ENCODE measurements around the gene NAGLU. TPM values are rescaled to one million over a fixed set of nuclear protein-coding genes. Genes with fewer than 3 reads are reported as not detected.

NAGLU gene
- total and polyA plus RNA-seq, 10 of the 15 experiments (the other 5 are each of a cell fraction or from before 2014, with no cell fraction given) = 0.23 to 27.5 (median 8.9) TPM

DNA sequence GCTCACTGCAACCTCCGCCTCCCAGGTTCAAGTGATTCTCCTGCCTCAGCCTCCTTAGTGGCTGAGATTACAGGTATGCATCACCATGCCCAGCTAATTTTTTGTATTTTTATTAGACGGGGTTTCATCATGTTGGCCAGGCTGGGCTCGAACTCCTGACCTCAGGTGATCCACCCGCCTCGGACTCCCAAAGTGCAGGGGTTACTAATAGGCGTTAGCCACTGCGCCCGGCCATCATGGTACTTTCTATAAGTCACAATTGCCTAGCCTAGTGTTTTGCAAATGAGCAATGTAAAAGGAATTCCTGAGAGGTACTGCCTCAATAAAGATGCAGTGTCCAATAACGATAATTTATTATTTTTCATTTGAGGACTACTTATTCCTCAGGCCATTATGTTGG, 55.4 kb downstream of the NAGLU start:
- Histone ChIP-seq H3K9ac (ENCODE audit: control insufficient read depth, insufficient read depth, low read length) (no peak overlapping the region), H4K20me1 (ENCODE audit: control insufficient read depth, insufficient read depth) (no peaks in the 10 kb centered on the region; the same call in 1 of the 2 replicates), H3K4me3 (no peak overlapping the region), H3K27me3 (replicated peaks in 1 of 2; ENCODE audit: control insufficient read depth in 2 of 2, insufficient read depth in 2 of 2, low read length in 1 of 2) (no peaks in the 10 kb centered on the region), H3K4me2 (ENCODE audit: control insufficient read depth, insufficient read depth) (no peak overlapping the region), H3K27ac (ENCODE audit: control insufficient read depth, insufficient read depth) (no peak overlapping the region), H3K9me3 (replicated peaks; ENCODE audit: control insufficient read depth, insufficient read depth, low read length) (no peaks in the 10 kb centered on the region), H3K36me3 (ENCODE audit: control insufficient read depth in 2 of 2, insufficient read depth in 2 of 2, low read length in 1 of 2) (peaks cover 0 to 27% of the 10 kb centered on the region in 2 experiments; a peak in 3 of 4 replicates), H3K79me2 (ENCODE audit: control insufficient read depth, insufficient read depth, low read length) (peaks cover 1% of the 10 kb centered on the region; the same call in 1 of the 2 replicates), H3K4me1 (ENCODE audit: control insufficient read depth, insufficient read depth, low read length) (peaks cover 17% of the 10 kb centered on the region), H2AFZ (ENCODE audit: control insufficient read depth, low read depth, low read length) (no peak overlapping the region)
- intact Hi-C loops (cut with micrococcal nuclease; ENCODE audit: unreplicated experiment) (no loop called here), in situ Hi-C loops (cut with MboI) (no loop called here)
- CTCF ChIA-PET = interaction anchor here (0.8 to 1.6 kb wide), 5 partner anchors 10 to 172 kb away, joined by 3 to 8 read pairs (median 3); partner anchors contain the start of gene PSMC3IP
- POLR2A ChIA-PET = no interaction called here
- RAD21 ChIA-PET (ENCODE audit: unreplicated experiment) = interaction anchor here (0.6 kb wide), 1 partner anchor 14 kb away, joined by 4 read pairs; no protein-coding TSS in a partner anchor
- SMC1A ChIA-PET (ENCODE audit: uncharacterized antibody, unreplicated experiment) = interaction anchor here (0.5 to 1.3 kb wide), 4 partner anchors 8 to 347 kb away, joined by 3 to 4 read pairs (median 3); no protein-coding TSS in a partner anchor
- TF ChIP-seq E2F4 (IDR thresholded peaks at IDR 0.05; ENCODE audit: low read depth, low read length) (no peak), TCF7 (IDR thresholded peaks at IDR 0.05; ENCODE audit: borderline replicate concordance) (no peak), LARP7 (IDR thresholded peaks at IDR 0.05) (no peak), MLLT1 (IDR thresholded peaks at IDR 0.05) (no peak), POLR2AphosphoS5 (IDR thresholded peaks at IDR 0.05; ENCODE audit: low read length) (no peak)
- WGBS (ENCODE audit: insufficient coverage, insufficient replicate concordance, low lambda C conversion rate, missing lambda C conversion rate) = 95% methylated on average over 9 of the region's 9 CpGs
- ATAC-seq = no peak
- BruUV-seq (replicated peaks) = no TSS peak
- no peak for DNase-seq (ENCODE audit: low read depth, low spot score)
- FAIRE-seq = no peak

Small RNA genes within 50 kb of the gene (microRNA-seq; reads per million reads assigned to microRNA genes)
- 14.7 reads per million, percentile 49 among the genes with 10 or more reads in this experiment for gene MIR5010
- gene MIR548AT = 1.7 reads per million

Small RNA genes within 50 kb of the gene (small RNA-seq; reads per million reads assigned to genes)
- 1.0 reads per million, percentile 33 among the genes with 10 or more reads in this experiment for gene MIR548AT

Other genes starting within 250 kb of the NAGLU start
Only the 7 nearest of the 18 such genes appear.
- gene ATP6V0A1, start 77.4 kb upstream of the NAGLU start, total RNA-seq (2014; rRNA removed) = 26.2 and 32.9 TPM in 2 replicates
- gene ATP6V0A1, start 77.4 kb upstream of the NAGLU start, total RNA-seq (2014; rRNA removed; fragmentation: Illumina TruSeq; extraction: Trizol) = 21.8 and 23.4 TPM in 2 replicates
- 42.6 and 50.3 TPM in 2 replicates for gene ATP6V0A1, start 77.4 kb upstream of the NAGLU start, total RNA-seq (2021)
- gene ATP6V0A1, start 77.4 kb upstream of the NAGLU start, polyA plus RNA-seq (2011; rRNA removed) = 56.1 and 76.6 TPM in 2 replicates
- gene ATP6V0A1, start 77.4 kb upstream of the NAGLU start, polyA plus RNA-seq (2014; fragmentation: Illumina TruSeq; extraction: Trizol) = 43.1 and 63.1 TPM in 2 replicates
- 1 to 10 TPM; 3.0 to 6.4 TPM for gene ATP6V0A1, start 77.4 kb upstream of the NAGLU start, polyA plus RNA-seq (2014; fragmentation: Nextera tagmentation; extraction: Ambion mirVana)
- 35.0 and 38.5 TPM in 2 replicates for gene ATP6V0A1, start 77.4 kb upstream of the NAGLU start, polyA plus RNA-seq (2014; rRNA removed)
- gene ATP6V0A1, start 77.4 kb upstream of the NAGLU start, polyA plus RNA-seq (2016; fragmentation: Nextera tagmentation; extraction: Ambion mirVana) = 10 to 100 TPM; 28.3 to 33.4 TPM
- gene HSD17B1, start 16.7 kb downstream of the NAGLU start, total RNA-seq (2014; rRNA removed) = 0.44 and 1.1 TPM in 2 replicates
- 0.14 and 0.36 TPM in 2 replicates for gene HSD17B1, start 16.7 kb downstream of the NAGLU start, total RNA-seq (2014; rRNA removed; fragmentation: Illumina TruSeq; extraction: Trizol)
- 0.61 and 0.67 TPM in 2 replicates for gene HSD17B1, start 16.7 kb downstream of the NAGLU start, total RNA-seq (2021)
- gene HSD17B1, start 16.7 kb downstream of the NAGLU start, polyA plus RNA-seq (2011; rRNA removed) = 0.19 and 0.29 TPM in 2 replicates
- 0.06 and 0.15 TPM in 2 replicates for gene HSD17B1, start 16.7 kb downstream of the NAGLU start, polyA plus RNA-seq (2014; fragmentation: Illumina TruSeq; extraction: Trizol)
- gene HSD17B1, start 16.7 kb downstream of the NAGLU start, polyA plus RNA-seq (2014; fragmentation: Nextera tagmentation; extraction: Ambion mirVana) = under 1 TPM; 0.21 to 0.26 TPM
- gene HSD17B1, start 16.7 kb downstream of the NAGLU start, polyA plus RNA-seq (2014; rRNA removed) = 0.22 and 0.47 TPM in 2 replicates
- gene HSD17B1, start 16.7 kb downstream of the NAGLU start, polyA plus RNA-seq (2016; fragmentation: Nextera tagmentation; extraction: Ambion mirVana) = 1 to 10 TPM in 1 of 2 experiments, under 1 TPM in 1; 0.73 to 1.1 TPM
- gene COASY, start 25.9 kb downstream of the NAGLU start, total RNA-seq (2014; rRNA removed) = 27.8 and 31.3 TPM in 2 replicates
- 18.6 TPM in 2 replicates for gene COASY, start 25.9 kb downstream of the NAGLU start, total RNA-seq (2014; rRNA removed; fragmentation: Illumina TruSeq; extraction: Trizol)
- gene COASY, start 25.9 kb downstream of the NAGLU start, total RNA-seq (2021) = 81.9 and 88.5 TPM in 2 replicates
- gene COASY, start 25.9 kb downstream of the NAGLU start, polyA plus RNA-seq (2011; rRNA removed) = 19.9 and 33.1 TPM in 2 replicates
- gene COASY, start 25.9 kb downstream of the NAGLU start, polyA plus RNA-seq (2014; fragmentation: Illumina TruSeq; extraction: Trizol) = 28.0 and 38.1 TPM in 2 replicates
- gene COASY, start 25.9 kb downstream of the NAGLU start, polyA plus RNA-seq (2014; fragmentation: Nextera tagmentation; extraction: Ambion mirVana) = 10 to 100 TPM; 39.8 to 46.6 TPM
- 52.5 and 57.8 TPM in 2 replicates for gene COASY, start 25.9 kb downstream of the NAGLU start, polyA plus RNA-seq (2014; rRNA removed)
- 10 to 100 TPM; 88.1 to 93.9 TPM for gene COASY, start 25.9 kb downstream of the NAGLU start, polyA plus RNA-seq (2016; fragmentation: Nextera tagmentation; extraction: Ambion mirVana)
- 37.1 and 39.5 TPM in 2 replicates for gene MLX, start 30.9 kb downstream of the NAGLU start, total RNA-seq (2014; rRNA removed)
- 34.1 and 34.4 TPM in 2 replicates for gene MLX, start 30.9 kb downstream of the NAGLU start, total RNA-seq (2014; rRNA removed; fragmentation: Illumina TruSeq; extraction: Trizol)
- 38.3 and 41.5 TPM in 2 replicates for gene MLX, start 30.9 kb downstream of the NAGLU start, total RNA-seq (2021)
- gene MLX, start 30.9 kb downstream of the NAGLU start, polyA plus RNA-seq (2011; rRNA removed) = 41.2 and 48.9 TPM in 2 replicates
- 59.2 and 61.1 TPM in 2 replicates for gene MLX, start 30.9 kb downstream of the NAGLU start, polyA plus RNA-seq (2014; fragmentation: Illumina TruSeq; extraction: Trizol)
- gene MLX, start 30.9 kb downstream of the NAGLU start, polyA plus RNA-seq (2014; fragmentation: Nextera tagmentation; extraction: Ambion mirVana) = 10 to 100 TPM; 38.3 to 49.1 TPM
- 65.0 and 66.1 TPM in 2 replicates for gene MLX, start 30.9 kb downstream of the NAGLU start, polyA plus RNA-seq (2014; rRNA removed)
- 10 to 100 TPM; 40.6 to 47.4 TPM for gene MLX, start 30.9 kb downstream of the NAGLU start, polyA plus RNA-seq (2016; fragmentation: Nextera tagmentation; extraction: Ambion mirVana)
- gene PSMC3IP, start 41.5 kb downstream of the NAGLU start, total RNA-seq (2014; rRNA removed) = 17.4 and 18.7 TPM in 2 replicates
- 12.0 and 12.1 TPM in 2 replicates for gene PSMC3IP, start 41.5 kb downstream of the NAGLU start, total RNA-seq (2014; rRNA removed; fragmentation: Illumina TruSeq; extraction: Trizol)
- gene PSMC3IP, start 41.5 kb downstream of the NAGLU start, total RNA-seq (2021) = 14.7 and 18.0 TPM in 2 replicates
- 13.5 and 15.0 TPM in 2 replicates for gene PSMC3IP, start 41.5 kb downstream of the NAGLU start, polyA plus RNA-seq (2011; rRNA removed)
- 25.9 and 28.5 TPM in 2 replicates for gene PSMC3IP, start 41.5 kb downstream of the NAGLU start, polyA plus RNA-seq (2014; fragmentation: Illumina TruSeq; extraction: Trizol)
- 1 to 10 TPM; 6.8 to 7.1 TPM for gene PSMC3IP, start 41.5 kb downstream of the NAGLU start, polyA plus RNA-seq (2014; fragmentation: Nextera tagmentation; extraction: Ambion mirVana)
- 24.8 and 26.8 TPM in 2 replicates for gene PSMC3IP, start 41.5 kb downstream of the NAGLU start, polyA plus RNA-seq (2014; rRNA removed)
- 10 to 100 TPM; 33.1 to 34.5 TPM for gene PSMC3IP, start 41.5 kb downstream of the NAGLU start, polyA plus RNA-seq (2016; fragmentation: Nextera tagmentation; extraction: Ambion mirVana)
- gene RETREG3, start 73.1 kb downstream of the NAGLU start, total RNA-seq (2014; rRNA removed) = 38.9 and 42.8 TPM in 2 replicates
- 28.7 and 28.9 TPM in 2 replicates for gene RETREG3, start 73.1 kb downstream of the NAGLU start, total RNA-seq (2014; rRNA removed; fragmentation: Illumina TruSeq; extraction: Trizol)
- gene RETREG3, start 73.1 kb downstream of the NAGLU start, total RNA-seq (2021) = 47.6 and 50.3 TPM in 2 replicates
- gene RETREG3, start 73.1 kb downstream of the NAGLU start, polyA plus RNA-seq (2011; rRNA removed) = 34.9 and 50.6 TPM in 2 replicates
- gene RETREG3, start 73.1 kb downstream of the NAGLU start, polyA plus RNA-seq (2014; fragmentation: Illumina TruSeq; extraction: Trizol) = 20.5 and 23.3 TPM in 2 replicates
- 1 to 10 TPM; 7.0 to 9.0 TPM for gene RETREG3, start 73.1 kb downstream of the NAGLU start, polyA plus RNA-seq (2014; fragmentation: Nextera tagmentation; extraction: Ambion mirVana)
- gene RETREG3, start 73.1 kb downstream of the NAGLU start, polyA plus RNA-seq (2014; rRNA removed) = 21.5 and 21.7 TPM in 2 replicates
- gene RETREG3, start 73.1 kb downstream of the NAGLU start, polyA plus RNA-seq (2016; fragmentation: Nextera tagmentation; extraction: Ambion mirVana) = 10 to 100 TPM; 26.8 to 27.8 TPM
- gene TUBG1, start 73.4 kb downstream of the NAGLU start, total RNA-seq (2014; rRNA removed) = 103 and 115 TPM in 2 replicates
- gene TUBG1, start 73.4 kb downstream of the NAGLU start, total RNA-seq (2014; rRNA removed; fragmentation: Illumina TruSeq; extraction: Trizol) = 58.3 and 69.9 TPM in 2 replicates
- 120 and 126 TPM in 2 replicates for gene TUBG1, start 73.4 kb downstream of the NAGLU start, total RNA-seq (2021)
- 25.8 and 43.3 TPM in 2 replicates for gene TUBG1, start 73.4 kb downstream of the NAGLU start, polyA plus RNA-seq (2011; rRNA removed)
- 66.1 and 121 TPM in 2 replicates for gene TUBG1, start 73.4 kb downstream of the NAGLU start, polyA plus RNA-seq (2014; fragmentation: Illumina TruSeq; extraction: Trizol)
- 10 to 100 TPM; 40.0 to 40.3 TPM for gene TUBG1, start 73.4 kb downstream of the NAGLU start, polyA plus RNA-seq (2014; fragmentation: Nextera tagmentation; extraction: Ambion mirVana)
- 100.0 and 110 TPM in 2 replicates for gene TUBG1, start 73.4 kb downstream of the NAGLU start, polyA plus RNA-seq (2014; rRNA removed)
- gene TUBG1, start 73.4 kb downstream of the NAGLU start, polyA plus RNA-seq (2016; fragmentation: Nextera tagmentation; extraction: Ambion mirVana) = 100 to 1,000 TPM; 216 to 256 TPM

Measured in GM12878 (cell line).